H1 (cell line): ENCODE data around the gene DDX47. TPM values are rescaled to one million over a fixed set of nuclear protein-coding genes. Genes with fewer than 3 reads are reported as not detected.
"Not testable (repeated sequence)": the region's sequence is repeated elsewhere in the genome, so short reads cannot be mapped to it uniquely, and the experiment has no call there.

Experiments used
- CTCF ChIA-PET: fragments of 300-600 bp; sonication (Branson Sonifier 250); formaldehyde crosslinking; loops from one replicate; lab custom pipeline; 2021; ENCODE audit not compliant: partially characterized antibody; lab: Charles Lee
- POLR2A ChIA-PET: fragments of 300-600 bp; sonication (Branson Sonifier 250); formaldehyde crosslinking; loops from one replicate; lab custom pipeline; 2021; ENCODE audit warnings: inconsistent platforms; ENCODE audit not compliant: partially characterized antibody; lab: Charles Lee
- DNase-seq, 2 experiments: peaks; one replicate each; pipeline versions ENCODE4 v3.0.0 to v3.0.0-alpha.2; 2010 to 2022; ENCODE audit warnings: low spot score in 2 of 2, low read depth in 1 of 2, mixed read lengths in 1 of 2
- FAIRE-seq: peaks from 2 replicates; lab custom pipeline; 2011; peaks lifted over from hg19 to GRCh38; lab: Jason Lieb, UNC
- H2AFZ ChIP-seq: 2 replicates; pipeline ENCODE4 v1.8.1; 2012; ENCODE audit warnings: low read length, inconsistent platforms
- H2AK5ac ChIP-seq: 2 replicates; pipeline ENCODE4 v1.6.1; 2013; ENCODE audit warnings: low read depth, low read length
- H2BK120ac ChIP-seq: replicated peaks from 2 replicates; pipeline ENCODE3; 2013; ENCODE audit warnings: low read depth, low read length, inconsistent platforms
- H2BK12ac ChIP-seq: 2 replicates; pipeline ENCODE4 v1.6.1; 2013; ENCODE audit warnings: low read depth, low read length
- H2BK15ac ChIP-seq: 2 replicates; pipeline ENCODE4 v1.6.1; 2013; ENCODE audit warnings: low read length
- H2BK20ac ChIP-seq: 2 replicates; pipeline ENCODE4 v1.6.1; 2013; ENCODE audit warnings: low read length
- H2BK5ac ChIP-seq: 2 replicates; pipeline ENCODE4 v1.6.1; 2013; ENCODE audit warnings: low read depth, low read length
- H3K14ac ChIP-seq: 2 replicates; pipeline ENCODE4 v1.6.1; 2013; ENCODE audit warnings: inconsistent platforms; ENCODE audit not compliant: insufficient read length
- H3K18ac ChIP-seq: 2 replicates; pipeline ENCODE4 v1.6.1; 2013; ENCODE audit warnings: low read length; ENCODE audit errors: extremely low read depth
- H3K23ac ChIP-seq: 2 replicates; pipeline ENCODE4 v1.6.1; 2013; ENCODE audit warnings: inconsistent platforms; ENCODE audit not compliant: insufficient read length
- H3K23me2 ChIP-seq: 2 replicates; pipeline ENCODE4 v1.6.1; 2013; ENCODE audit warnings: low read depth, low read length
- H3K27ac ChIP-seq: 2 replicates; pipeline ENCODE4 v1.6.1; 2011; ENCODE audit warnings: low read depth, low read length, inconsistent platforms
- H3K27me3 ChIP-seq, 4 experiments: replicated peaks in 1 of 4; 1 replicate in 1 of 4; 2 replicates in 3 of 4; pipeline versions ENCODE4 v1.6.1 to v1.8.1; 2011 to 2013; ENCODE audit warnings: low read length in 3 of 4, mild to moderate bottlenecking in 3 of 4, inconsistent platforms in 2 of 4, mixed read lengths in 2 of 4, moderate library complexity in 1 of 4; ENCODE audit not compliant: control insufficient read depth in 3 of 4, insufficient read depth in 3 of 4; ENCODE audit errors: extremely low read depth in 1 of 4
- H3K36me3 ChIP-seq, 4 experiments: 2 replicates each; pipeline versions ENCODE4 v1.6.1 to v1.8.1; 2011 to 2013; ENCODE audit warnings: mild to moderate bottlenecking in 4 of 4, low read length in 3 of 4, moderate library complexity in 2 of 4, control low read depth in 1 of 4, inconsistent platforms in 1 of 4; ENCODE audit not compliant: insufficient read depth in 4 of 4, control insufficient read depth in 2 of 4
- H3K4ac ChIP-seq: replicated peaks from 2 replicates; pipeline ENCODE3; 2013; ENCODE audit warnings: low read length, low read depth, mixed read lengths, inconsistent platforms; ENCODE audit not compliant: insufficient read length
- H3K4me1 ChIP-seq, 4 experiments: replicated peaks in 1 of 4; 1 replicate in 1 of 4; 2 replicates in 3 of 4; pipeline versions ENCODE4 v1.6.1 to v1.8.1; 2011 to 2013; ENCODE audit warnings: low read length in 3 of 4, inconsistent platforms in 2 of 4, mixed read lengths in 1 of 4; ENCODE audit not compliant: insufficient read depth in 4 of 4, control insufficient read depth in 3 of 4
- H3K4me2 ChIP-seq, 2 experiments: 2 replicates each; pipeline versions ENCODE4 v1.6.1 to v1.8.1; 2011 to 2013; ENCODE audit warnings: low read depth in 2 of 2, low read length in 2 of 2, control low read depth in 1 of 2, inconsistent platforms in 1 of 2, mild to moderate bottlenecking in 1 of 2; ENCODE audit not compliant: insufficient read depth in 1 of 2
- H3K4me3 ChIP-seq, 4 experiments: fragments of 200-600, 300-600 bp in 1 of 4; sonication (generic), shearing (Covaris generic), sonication (Bioruptor Twin) in 1 of 4; 2 replicates each; pipeline versions ENCODE4 v1.5.1 to v1.8.1; 2011 to 2016; ENCODE audit warnings: low read length in 4 of 4, low read depth in 3 of 4, control low read depth in 2 of 4, inconsistent platforms in 2 of 4, mild to moderate bottlenecking in 2 of 4, mixed read lengths in 1 of 4, moderate library complexity in 1 of 4; ENCODE audit not compliant: insufficient read depth in 2 of 4; ENCODE audit errors: extremely low read depth in 1 of 4
- H3K56ac ChIP-seq: replicated peaks from 2 replicates; pipeline ENCODE3; 2013; ENCODE audit warnings: low read depth, mild to moderate bottlenecking, mixed read lengths, low read length, inconsistent platforms; ENCODE audit not compliant: insufficient read length
- H3K79me1 ChIP-seq: 2 replicates; pipeline ENCODE4 v1.6.1; 2013; ENCODE audit warnings: low read depth, low read length, control low read depth
- H3K79me2 ChIP-seq, 2 experiments: 2 replicates each; pipeline versions ENCODE4 v1.6.1 to v1.8.1; 2012 to 2013; ENCODE audit warnings: low read length in 2 of 2, mild to moderate bottlenecking in 2 of 2, inconsistent platforms in 1 of 2; ENCODE audit not compliant: insufficient read depth in 2 of 2, control insufficient read depth in 1 of 2
- H3K9ac ChIP-seq, 4 experiments: replicated peaks in 1 of 4; 1 replicate in 1 of 4; 2 replicates in 3 of 4; pipeline versions ENCODE4 v1.6.1 to v1.8.1; 2011 to 2013; ENCODE audit warnings: low read depth in 3 of 4, low read length in 3 of 4, control low read depth in 2 of 4, mild to moderate bottlenecking in 2 of 4, moderate library complexity in 2 of 4, inconsistent platforms in 1 of 4; ENCODE audit errors: extremely low read depth in 1 of 4
- H3K9me3 ChIP-seq, 2 experiments: 2 replicates each; pipeline versions ENCODE4 v1.6.1 to v1.8.1; 2012 to 2013; ENCODE audit warnings: mild to moderate bottlenecking in 2 of 2, moderate library complexity in 2 of 2, control low read depth in 1 of 2, inconsistent platforms in 1 of 2, low read depth in 1 of 2, low read length in 1 of 2, mixed read lengths in 1 of 2; ENCODE audit not compliant: insufficient read depth in 2 of 2
- H4K20me1 ChIP-seq, 2 experiments: replicated peaks in 1 of 2; 2 replicates each; pipeline versions ENCODE3 to v1.8.1; 2011 to 2013; ENCODE audit warnings: inconsistent platforms in 2 of 2, low read length in 2 of 2, mild to moderate bottlenecking in 1 of 2; ENCODE audit not compliant: insufficient read depth in 2 of 2, control insufficient read depth in 1 of 2
- H4K5ac ChIP-seq: 2 replicates; pipeline ENCODE4 v1.6.1; 2013; ENCODE audit warnings: low read length, low read depth, mixed read lengths, inconsistent platforms; ENCODE audit not compliant: insufficient read length
- H4K8ac ChIP-seq: 2 replicates; pipeline ENCODE4 v1.8.0; 2013; ENCODE audit warnings: mild to moderate bottlenecking, moderate library complexity, low read length, inconsistent platforms; ENCODE audit not compliant: insufficient read depth; ENCODE audit errors: extremely low read depth
- H4K91ac ChIP-seq: replicated peaks from 2 replicates; pipeline ENCODE3; 2013; ENCODE audit warnings: low read length, mixed read lengths, inconsistent platforms; ENCODE audit not compliant: insufficient read length
- WGBS, 2 experiments: shearing (Covaris generic) in 1 of 2; methylation state at CpG; one replicate each; pipeline versions ENCODE4 v1.1.6 to v1.1.7; 2013 to 2015; ENCODE audit warnings: low lambda C conversion rate in 2 of 2, mixed read lengths in 2 of 2, inconsistent platforms in 1 of 2, low coverage in 1 of 2, missing lambda C conversion rate in 1 of 2; ENCODE audit not compliant: insufficient replicate concordance in 2 of 2, insufficient coverage in 1 of 2, insufficient read length in 1 of 2; ENCODE audit errors: extremely low coverage in 1 of 2, missing lambda C conversion rate in 1 of 2; 5-methylcytosine and 5-hydroxymethylcytosine counted together
- polyA plus RNA-seq, 7 experiments: library from polyadenylated mRNA; depleted of rRNA in 3 of 7; stranded (reverse) in 5 of 7; unstranded in 2 of 7; fragments of >200 nt in 5 of 7; fragments of 200-250 nt in 2 of 7; gene quantifications; 1 replicate in 5 of 7; 2 replicates in 1 of 7; 4 replicates in 1 of 7; pipeline versions ENCODE4 v1.2.1 to v1.2.3, GENCODE V29; 2011 to 2013; ENCODE audit warnings: missing spikeins in 2 of 7, mixed read lengths in 2 of 7
- total RNA-seq: library from RNA; stranded (reverse); fragmentation: NEBNext Ultra II Directional; extraction: Animal tissue kit (Norgen Biotek cat#: 25700); gene quantifications from 2 replicates; pipeline ENCODE4 v1.2.1, GENCODE V29; 2021

The DDX47 gene
- total and polyA plus RNA-seq, 2 of the 8 experiments (the other 6 are each of a cell fraction or from before 2014, with no cell fraction given) = 54.4 to 74.2 TPM

- H2BK12ac ChIP-seq, H3K56ac ChIP-seq, H2AK5ac ChIP-seq, H3K9ac ChIP-seq, H3K4ac ChIP-seq, H2BK15ac ChIP-seq, H2AFZ ChIP-seq, H3K27me3 ChIP-seq, H4K20me1 ChIP-seq, H3K4me3 ChIP-seq, H3K14ac ChIP-seq, H4K8ac ChIP-seq, H3K79me1 ChIP-seq, H3K9me3 ChIP-seq, H3K27ac ChIP-seq, DNase-seq, H3K23me2 ChIP-seq, H2BK5ac ChIP-seq, H2BK120ac ChIP-seq, H3K18ac ChIP-seq, H4K91ac ChIP-seq, H3K4me2 ChIP-seq, H3K23ac ChIP-seq, FAIRE-seq, H2BK20ac ChIP-seq, H3K36me3 ChIP-seq, H3K4me1 ChIP-seq, H3K79me2 ChIP-seq, H4K5ac ChIP-seq: not testable (repeated sequence)
- ChIA-PET CTCF (interaction anchor here (1.0 to 1.6 kb wide), 3 partner anchors 9 to 129 kb away, joined by 3 to 7 read pairs (median 3); no protein-coding TSS in a partner anchor), POLR2A (interaction anchor here (0.9 kb wide), 1 partner anchor 14 kb away, joined by 3 read pairs; no protein-coding TSS in a partner anchor)
- WGBS, 2 experiments = 97% methylated on average over 3 of the region's 3 CpGs; no CpG with 5 or more reads in 1 of the 2 experiments
These were observed 33.6 kb downstream of the DDX47 start for GRCh38 chr12:12846780-12847179.
